GM19463 (cell line): Measurements from ENCODE around the gene OTOP1.
"Not testable (repeated sequence)": the region's sequence is repeated elsewhere in the genome, so short reads cannot be mapped to it uniquely, and the experiment has no call there.

Source experiments
- ATAC-seq: cut with Tn5 transposase; IDR thresholded peaks from one replicate; pipeline ENCODE4 v1.9.1; 2021; ENCODE audit warnings: mild to moderate bottlenecking, moderate library complexity; ENCODE audit not compliant: unreplicated experiment

Gene OTOP1

DNA sequence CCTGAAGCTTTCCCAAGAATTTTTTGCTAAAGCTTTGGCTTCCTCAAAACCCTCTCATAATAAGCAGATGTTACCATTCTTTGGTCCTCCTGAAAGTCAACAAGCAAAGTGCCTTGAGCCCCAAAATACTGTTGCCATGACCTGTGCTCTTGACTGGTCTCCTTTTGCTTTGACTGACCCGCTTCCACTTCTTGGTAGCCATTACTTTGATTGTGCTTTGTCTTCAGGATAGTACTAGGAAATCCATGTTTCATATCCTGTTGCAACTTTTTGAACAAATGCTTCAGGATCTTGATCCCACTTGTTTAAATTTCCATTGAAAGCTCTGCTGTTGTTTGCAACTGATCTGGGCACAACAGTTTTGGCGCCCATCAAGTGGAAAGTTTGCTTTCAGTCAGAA, 6.9 kb upstream of the OTOP1 start:
- no peak for ATAC-seq

DNA sequence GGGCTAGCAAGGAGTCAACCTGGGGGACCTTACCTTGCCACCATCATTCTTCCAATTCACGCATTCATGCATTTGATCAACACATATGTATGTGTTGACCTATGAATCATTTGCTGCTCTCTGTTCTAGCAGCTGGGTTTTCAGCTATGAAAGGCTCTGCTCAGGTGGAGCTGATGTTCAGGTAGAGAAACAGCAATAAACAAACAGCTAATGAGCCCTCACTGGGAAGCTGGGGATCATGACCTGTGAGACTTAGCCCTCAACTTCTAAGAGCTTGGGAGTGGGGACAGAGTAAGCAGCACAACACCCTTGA, 1.6 kb upstream of the OTOP1 start:
- ATAC-seq: no peak

DNA sequence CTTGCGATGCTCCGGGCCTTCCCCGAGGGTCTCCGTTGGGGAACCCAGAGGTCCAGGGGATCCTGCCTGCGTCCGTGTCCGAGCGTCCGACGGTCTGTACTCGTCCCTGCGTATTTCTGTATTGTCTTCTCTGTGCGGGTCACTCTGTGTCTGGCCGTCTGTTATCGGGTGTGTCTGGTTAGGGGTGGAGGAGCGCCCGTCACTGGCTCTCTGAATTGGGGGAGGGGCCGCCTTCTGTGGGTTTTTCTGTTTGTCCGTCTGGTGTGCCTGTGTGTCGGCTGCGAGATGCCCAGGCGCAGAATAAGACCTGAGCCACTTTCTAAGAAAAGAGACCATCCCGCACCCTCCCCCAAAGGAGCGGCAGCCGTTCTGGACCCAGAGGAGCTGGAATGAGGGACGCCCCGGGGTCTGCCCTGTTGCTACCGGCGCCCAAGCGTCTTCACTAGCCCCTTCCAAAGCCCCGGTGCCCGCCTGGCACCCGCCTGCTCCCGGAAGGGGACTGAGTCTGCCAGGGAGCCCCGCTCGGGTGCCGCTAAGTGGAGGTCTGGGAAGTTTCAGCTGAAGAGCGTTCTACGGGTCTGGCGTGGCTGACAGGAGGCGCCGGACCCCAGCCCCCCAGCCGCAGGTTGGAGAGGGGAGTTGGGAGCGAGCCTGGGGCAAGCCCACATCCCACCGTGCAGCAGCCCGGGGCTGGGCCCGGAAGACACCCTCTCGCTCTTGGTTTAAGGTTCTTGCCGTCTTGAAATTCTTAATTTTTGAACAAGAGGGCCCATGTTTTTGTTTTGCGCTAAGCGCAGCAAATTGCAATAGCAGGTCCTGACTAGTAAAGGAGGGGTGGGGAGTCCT, 1.0 kb upstream of the OTOP1 start:
- no peak for ATAC-seq

DNA sequence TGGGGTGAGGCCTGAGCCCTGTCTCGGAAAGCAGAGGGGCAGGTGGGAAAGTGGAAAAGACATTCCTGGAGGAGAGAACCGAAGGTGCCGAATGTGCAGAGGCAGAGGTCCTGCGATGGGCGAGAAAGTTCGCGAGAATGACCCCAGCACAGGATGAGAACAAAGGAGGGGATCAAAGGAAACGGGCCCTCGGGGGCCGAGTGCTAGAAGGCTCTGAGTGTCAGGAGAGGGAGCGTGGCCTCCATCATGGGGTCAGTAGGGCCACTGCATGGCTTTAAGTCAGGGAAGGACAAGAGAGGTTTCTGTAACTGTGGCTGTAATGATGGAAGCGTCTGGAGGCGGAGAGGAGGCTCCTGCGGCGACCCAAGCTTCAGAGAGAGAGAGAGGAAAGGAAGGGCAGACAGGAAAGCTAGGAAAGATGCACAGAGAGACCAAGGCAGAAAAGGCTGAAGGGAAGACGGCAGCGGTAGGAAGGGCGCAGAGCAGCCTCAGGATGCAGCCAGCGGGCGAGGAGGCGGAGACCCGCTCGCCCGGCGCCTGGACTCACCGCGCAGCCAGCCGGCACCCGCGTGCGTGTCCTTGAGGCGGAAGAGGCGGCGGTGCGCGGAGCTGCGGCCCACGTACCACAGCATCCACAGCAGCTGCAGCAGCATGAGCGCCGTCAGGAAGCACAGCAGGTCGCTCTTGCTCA, 669 bp downstream of the OTOP1 start:
- ATAC-seq: no peak

DNA sequence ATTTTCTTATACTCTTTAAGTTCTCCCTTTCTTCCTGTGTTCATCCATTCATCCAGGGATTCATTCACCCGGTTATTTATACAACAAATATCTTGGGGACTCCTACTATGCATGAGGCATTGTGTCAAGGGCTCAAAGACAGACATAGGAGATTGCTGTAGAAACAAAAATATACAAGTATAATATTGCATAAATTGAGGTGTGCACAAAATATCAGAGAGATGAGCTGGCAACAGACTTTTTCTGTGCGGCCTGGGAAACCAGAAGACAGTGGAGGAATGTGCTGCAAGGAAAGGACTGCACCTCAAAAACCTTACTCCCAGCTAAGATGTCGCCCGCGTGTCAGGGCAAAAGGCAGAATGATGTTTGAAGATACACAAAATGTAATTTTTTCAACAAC, 9.6 kb downstream of the OTOP1 start:
- no peak for ATAC-seq

DNA sequence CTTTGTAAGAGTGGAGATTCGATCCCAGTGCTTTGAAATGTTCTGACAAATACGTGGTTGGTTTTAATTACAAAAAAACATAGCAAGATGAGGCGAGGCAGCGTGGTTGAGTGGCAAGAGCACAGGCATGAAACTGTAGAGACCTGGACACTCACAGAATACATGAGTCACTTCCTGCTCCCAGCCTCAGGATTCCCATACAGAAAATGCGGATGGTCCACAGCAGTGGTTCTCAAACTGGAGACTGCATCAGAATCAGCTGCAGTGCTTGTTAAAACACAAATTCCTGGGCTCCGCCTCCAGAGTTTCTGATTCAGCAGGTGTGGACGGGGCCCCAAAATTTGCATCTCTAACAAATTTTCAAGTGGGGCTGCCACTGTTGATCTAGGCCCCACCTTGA, 10.1 kb downstream of the OTOP1 start:
- no peak for ATAC-seq

DNA sequence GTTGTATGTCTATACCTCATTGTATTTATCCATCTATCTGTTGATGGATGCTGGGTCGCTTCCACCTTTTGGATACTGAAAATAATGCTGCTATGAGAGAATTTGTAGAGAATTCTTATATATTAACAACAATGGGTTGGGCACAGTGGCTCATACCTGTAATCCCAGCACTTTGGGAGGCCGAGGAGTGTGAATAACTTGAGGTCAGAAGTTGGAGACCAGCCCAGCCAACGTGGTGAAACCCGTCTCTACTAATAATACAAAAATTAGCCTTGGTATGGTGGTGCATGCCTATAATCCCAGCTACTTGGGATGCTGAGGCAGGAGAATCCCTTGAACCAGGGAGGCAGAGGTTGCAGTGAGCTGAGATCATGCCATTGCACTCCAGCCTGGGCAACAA, 13.1 kb downstream of the OTOP1 start:
- ATAC-seq: not testable (repeated sequence)

DNA sequence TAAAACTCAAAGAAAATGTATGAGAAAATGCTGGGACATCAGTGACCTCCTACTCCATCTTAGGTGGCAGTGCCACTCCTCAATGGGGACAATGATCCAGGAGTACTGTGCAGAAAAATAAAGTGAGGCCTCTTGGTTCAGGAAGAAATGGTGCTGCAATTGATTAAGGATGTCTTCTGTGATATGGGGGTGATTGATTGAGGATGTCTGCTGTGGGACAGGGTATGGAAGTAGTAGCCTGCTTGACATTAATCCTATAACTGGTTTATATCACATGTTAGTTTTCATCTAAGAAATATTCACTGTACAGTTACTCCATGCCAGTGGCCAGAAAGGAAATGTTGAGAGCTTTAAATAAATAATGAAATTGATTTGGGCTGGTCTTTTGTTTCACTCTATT, 20.5 kb downstream of the OTOP1 start:
- ATAC-seq: no peak

DNA sequence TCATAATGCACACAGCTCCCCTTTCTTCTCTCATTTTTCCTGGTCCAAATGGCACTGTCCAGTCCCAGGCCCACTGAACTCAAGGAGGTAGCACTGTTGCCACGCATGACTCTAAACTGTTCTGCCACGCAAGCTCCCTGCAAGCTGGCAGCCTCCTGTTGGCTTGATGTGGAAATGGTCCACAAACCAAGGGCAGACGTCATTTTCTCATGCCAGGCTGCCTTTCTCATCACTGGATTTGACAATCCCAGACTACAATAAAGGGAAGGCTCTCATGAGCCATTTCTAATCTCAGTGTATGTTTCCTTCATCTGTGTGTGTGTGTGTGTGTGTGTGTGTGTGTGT, 22.4 kb downstream of the OTOP1 start:
- ATAC-seq: no peak

DNA sequence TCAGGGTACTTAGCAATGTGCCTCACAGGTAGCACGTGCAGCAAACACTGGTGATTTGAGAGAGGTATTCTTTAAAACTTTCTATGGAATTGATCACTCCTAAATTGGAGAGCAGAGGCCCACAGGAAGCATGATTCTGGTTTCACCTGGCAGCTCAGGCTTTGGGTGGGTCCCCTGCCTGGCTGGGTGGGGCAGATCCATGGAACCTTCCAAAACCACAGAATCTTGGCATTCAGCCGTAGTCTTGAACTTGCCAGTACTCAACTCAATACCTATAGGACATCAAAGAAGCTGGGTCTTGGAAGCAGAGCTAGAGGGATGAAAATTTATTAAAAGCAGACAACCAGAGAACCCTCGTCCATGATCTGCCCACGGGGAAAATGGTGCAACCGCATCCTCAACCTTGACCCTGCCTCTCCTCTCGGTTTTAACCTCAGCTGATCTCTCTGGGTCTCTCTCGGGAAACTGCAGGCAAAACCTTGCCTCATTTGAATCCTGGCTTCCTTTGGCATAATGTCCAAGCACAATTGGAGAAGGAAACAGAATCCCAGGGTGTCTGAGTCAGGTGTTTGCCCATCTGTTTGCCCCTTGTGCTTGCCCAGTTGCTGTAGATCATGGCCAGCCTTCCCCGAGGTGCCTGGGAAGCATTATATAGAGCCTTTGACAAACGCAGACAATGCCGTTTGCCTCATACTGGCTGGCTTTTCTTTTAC, 22.9 kb downstream of the OTOP1 start:
- ATAC-seq: no peak

DNA sequence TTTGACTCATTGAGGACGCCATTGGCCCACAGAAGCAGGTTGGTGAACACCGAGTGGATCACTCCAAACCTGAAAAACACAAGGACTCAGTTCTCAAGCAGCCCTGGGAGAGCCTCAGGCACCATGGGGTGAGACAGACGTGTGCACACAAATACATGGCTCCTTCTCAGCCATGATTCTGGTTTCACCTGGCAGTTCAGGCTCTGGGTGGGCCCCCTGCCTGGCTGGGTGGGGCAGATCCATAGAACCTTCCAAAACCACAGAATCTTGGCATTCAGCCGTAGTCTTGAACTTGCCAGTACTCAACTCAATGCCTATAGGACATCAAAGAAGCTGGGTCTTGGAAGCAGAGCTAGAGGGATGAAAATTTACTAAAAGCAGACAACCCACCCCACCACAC, 24.2 kb downstream of the OTOP1 start:
- no peak for ATAC-seq

DNA sequence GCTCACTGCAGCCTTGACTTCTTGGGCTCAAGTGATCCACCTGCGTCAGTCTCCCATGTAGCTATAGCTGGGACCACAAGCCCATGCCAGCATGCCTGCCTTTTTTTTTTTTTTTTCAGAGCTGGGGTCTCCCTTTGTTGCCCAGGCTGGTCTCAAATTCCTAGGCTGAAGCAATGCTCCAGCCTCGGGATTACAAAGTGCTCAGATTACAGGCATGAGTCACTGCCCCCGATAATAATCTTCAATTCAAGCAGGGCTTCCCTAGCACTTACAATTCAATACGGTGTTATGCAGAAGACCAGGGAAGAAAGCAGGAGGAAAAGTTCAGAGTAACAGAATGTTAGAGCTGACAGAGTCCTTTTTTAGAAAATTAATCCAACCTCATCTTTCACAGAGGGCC, 26.1 kb downstream of the OTOP1 start:
- ATAC-seq: no peak

DNA sequence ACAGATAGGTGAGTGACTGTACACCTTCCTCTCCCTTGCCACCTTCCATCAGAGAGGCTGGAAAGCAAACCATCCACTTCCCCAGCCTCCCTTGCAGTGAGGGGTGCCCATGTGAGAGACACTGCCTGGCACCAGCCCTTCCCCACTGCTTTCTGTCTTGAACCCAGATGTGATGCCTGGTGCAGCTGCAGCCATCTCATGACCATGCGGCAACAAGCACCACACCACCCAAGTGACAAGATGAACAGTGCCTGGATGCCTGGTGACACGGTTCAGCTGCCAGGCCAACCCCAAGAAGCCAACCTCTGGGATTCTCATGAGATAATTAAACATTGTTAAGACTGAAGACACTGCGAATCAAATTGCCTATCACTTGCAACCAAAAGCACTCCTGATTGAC, 31.4 kb downstream of the OTOP1 start:
- no peak for ATAC-seq

DNA sequence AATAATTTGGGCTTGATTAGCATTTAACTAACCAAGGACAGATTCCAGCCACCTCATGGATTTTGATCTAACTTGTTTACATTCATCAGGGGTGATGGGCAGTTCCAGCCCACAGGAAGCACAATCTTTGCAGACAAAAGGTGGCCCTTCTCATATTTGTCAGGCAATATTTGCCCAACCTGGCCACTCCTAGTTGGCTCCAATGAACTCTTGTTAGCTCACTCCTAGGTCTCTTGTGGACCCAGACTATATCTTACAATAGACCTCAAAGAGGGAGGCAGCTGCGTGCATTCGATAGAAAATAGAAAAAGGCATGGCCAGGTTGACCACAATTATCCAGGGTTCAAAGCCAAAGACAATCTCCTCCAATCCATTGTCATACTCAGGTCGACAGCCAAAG, 38.2 kb downstream of the OTOP1 start:
- ATAC-seq: not testable (repeated sequence)

DNA sequence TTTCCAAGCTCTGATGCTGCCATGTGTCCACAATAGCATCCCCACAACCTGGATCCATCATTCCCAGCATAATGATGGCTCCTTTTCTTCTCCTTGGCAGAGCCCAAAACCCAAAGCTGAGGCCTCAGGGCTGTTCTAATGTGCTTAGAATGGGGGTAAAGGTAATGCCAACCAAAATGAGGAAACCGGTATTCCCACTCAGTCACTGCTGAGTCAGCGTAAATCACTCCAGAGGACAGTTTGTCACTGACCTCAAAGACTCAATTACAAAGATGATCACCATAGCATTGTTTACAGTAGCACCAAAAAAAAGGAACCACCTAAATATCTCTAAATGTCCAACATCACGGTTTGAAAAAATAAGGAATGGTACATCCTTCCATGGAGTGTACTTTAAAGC, 41.2 kb downstream of the OTOP1 start:
- no peak for ATAC-seq

DNA sequence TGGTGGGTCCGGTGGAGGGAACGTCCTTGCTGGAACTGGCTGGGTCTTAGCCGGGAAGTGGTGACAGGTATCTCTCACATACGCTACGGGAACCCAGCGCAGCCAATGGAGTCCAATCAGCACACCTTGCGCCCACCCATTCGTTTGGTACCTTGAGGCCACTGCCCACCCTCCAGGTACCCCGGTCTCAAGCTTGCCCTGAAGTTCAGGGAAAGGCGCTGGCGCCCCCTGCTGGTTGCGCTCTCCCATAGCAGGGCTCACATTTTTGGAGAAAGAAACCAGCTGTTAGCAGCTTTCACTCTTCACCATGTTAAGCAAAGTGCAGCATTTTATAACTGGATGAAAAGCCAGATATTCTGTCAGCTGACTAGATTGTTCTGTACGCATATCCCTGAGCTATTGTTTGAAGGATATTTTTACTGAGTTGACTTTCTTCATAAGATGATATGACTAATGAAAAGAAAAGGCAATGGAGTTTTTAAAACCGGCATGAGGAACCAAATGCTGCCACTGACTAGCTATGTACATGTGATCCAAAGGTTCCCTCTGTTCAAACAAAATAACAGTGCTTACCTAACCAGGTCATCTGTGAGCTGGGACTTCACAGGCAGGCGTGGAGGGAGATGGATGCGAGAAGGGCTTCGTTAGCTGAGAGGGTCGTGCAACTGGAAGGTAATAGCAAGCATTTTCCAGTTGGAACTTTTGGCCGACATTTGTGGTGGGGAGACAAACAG, 43.7 kb downstream of the OTOP1 start:
- ATAC-seq: no peak

DNA sequence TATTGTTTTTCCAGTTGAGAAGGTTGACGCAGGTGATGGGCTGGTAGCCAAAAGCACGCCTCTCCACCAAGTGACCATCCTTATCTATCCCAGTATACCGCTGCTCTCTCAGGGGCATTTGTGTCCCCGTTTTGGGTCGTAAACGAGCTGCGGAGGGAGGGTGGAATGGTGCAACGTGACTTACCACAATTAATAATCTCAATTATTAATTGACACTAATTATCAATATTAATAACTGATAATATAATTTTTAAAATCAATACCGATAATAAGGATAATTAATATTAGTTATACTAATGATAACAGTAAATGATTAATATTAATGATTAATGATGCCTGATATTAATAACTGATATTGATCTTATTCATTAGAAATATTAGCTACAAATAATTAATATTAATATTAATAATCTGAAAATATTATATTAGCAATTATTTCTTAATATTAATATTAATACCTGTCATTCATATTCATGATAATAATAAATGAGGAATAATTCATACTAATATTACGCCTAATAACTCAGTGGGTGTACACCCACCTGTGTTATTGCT, 56.1 kb downstream of the OTOP1 start:
- ATAC-seq: no peak

DNA sequence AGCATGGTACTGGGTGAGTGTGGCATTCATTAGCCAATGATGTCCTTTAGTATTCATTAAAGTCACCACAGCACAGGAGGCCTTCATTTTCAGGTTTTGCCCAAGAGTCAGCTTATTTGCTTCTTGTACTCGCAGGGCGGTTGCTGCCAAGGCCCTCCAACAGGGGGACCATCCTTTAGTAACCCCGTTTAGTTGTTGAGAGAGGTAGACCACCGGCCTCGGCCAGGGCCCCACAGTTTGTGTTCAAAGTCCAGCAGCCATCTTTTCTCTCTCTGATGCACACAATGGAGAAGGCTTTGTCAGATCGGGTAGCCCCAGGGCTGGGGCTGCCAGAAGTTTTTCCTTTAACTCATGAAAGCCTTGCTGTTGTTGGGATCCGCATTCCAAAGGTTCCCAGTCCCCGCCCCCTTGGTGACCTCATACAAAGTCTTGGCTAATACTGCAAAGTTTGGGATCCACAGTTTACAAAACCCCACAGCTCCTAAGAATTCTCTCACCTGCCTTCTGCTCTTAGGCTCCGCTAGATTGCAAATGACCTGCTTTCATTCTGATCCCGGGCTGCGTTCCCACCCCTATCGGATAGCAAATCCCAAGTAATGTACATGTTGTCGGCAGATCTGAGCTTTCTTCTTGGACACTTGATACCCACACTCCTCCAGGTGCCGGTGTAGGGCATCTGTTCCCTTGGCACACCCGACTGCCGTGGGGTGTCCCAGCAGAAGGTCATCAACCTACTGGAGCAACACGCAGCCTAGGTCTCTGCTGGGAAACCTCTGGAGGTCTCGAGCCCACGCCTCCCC, 58.5 kb downstream of the OTOP1 start:
- ATAC-seq: not testable (repeated sequence)

DNA sequence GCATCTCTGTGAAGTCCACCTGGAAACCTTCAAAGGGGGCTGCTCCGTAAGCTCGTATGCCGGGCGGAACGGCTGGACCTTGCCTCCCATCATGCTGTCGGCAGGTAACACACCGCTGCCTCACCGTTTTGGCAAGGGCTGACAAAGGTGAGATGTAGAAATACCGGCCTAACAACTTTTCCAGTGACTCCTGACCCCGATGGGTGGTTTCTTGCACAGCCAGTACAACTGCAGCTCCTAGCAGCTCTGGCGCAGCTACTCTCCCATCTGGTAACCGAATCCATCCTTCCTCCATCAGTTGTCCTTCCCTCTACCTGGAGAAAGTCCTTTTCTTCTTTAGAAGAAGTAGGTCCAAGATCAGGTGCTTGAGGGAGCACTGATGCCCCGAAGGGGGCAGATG, 59.7 kb downstream of the OTOP1 start:
- not testable (repeated sequence) for ATAC-seq

DNA sequence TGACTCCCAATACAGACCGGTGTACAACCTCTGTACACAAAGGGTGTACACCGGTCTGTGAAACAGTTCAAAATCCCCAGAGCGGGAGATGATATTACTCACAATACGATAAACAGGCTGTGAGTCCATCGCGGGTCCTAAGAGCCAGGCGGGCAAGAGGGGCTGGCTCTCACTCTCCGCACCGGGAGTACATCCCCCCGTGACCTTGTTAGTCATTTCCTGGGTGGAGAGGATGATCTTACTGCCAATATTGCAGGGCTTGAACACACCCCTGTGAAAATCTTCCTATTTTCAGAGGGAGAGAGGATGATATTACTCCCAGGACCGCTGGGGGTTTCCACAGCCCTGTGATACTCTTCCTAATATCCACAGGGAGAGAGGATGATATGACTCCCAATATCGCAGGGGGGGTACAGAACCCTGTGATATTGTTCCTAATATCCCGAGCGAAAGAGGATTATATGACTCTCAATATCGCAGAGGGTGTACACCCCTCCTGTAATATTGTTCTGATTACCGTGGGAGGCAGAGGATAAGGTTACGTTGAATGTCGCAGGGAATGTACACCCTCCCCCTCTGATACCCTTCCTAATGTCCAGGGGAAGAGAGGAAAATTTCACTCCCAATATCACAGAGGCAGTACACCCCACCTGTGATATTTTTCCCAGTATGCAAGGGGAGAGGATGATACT, 60.9 kb downstream of the OTOP1 start:
- not testable (repeated sequence) for ATAC-seq
